Measurements from ENCODE around the gene SETD5. TPM values are rescaled to one million over a fixed set of nuclear protein-coding genes. Genes with fewer than 3 reads are reported as not detected.
A peak's percentile ranks its signal among the peaks of the same experiment; 100 is the strongest.

SETD5 gene
- 223 and 234 TPM in 2 replicates for total RNA-seq (2021; fragmentation: NEBNext Ultra II Directional; extraction: Animal tissue kit (Norgen Biotek cat#: 25700))
- 98.2 and 108 TPM in 2 replicates for polyA plus RNA-seq (2011; rRNA removed)
- polyA plus RNA-seq (2011; cell fraction: cytosol; rRNA removed) = 119 TPM
- polyA plus RNA-seq (2011; cell fraction: nucleus; rRNA removed) = 455 TPM
- 155 to 216 TPM (median 176 TPM) in 4 replicates for polyA plus RNA-seq (2012, experiment 1 of 2)
- 34.4 TPM for polyA plus RNA-seq (2012, experiment 2 of 2)
- polyA plus RNA-seq (2013, experiment 1 of 2) = 232 TPM
- polyA plus RNA-seq (2013, experiment 2 of 2) = 212 TPM
- polyA minus RNA-seq (2011; rRNA and poly(A)+ RNA removed) = 198 and 273 TPM in 2 replicates
- polyA minus RNA-seq (2011; cell fraction: cytosol; rRNA and poly(A)+ RNA removed) = 129 TPM
- 396 TPM for polyA minus RNA-seq (2011; cell fraction: nucleus; rRNA and poly(A)+ RNA removed)
- long read RNA-seq, experiment 1, partial matches to known transcripts = 7 of 30 reads
- long read RNA-seq, experiment 1, other reads (novel, unspliced or antisense) = 22 of 30 reads
- long read RNA-seq, experiment 2, partial matches to known transcripts = 0 of 6 reads
- long read RNA-seq, experiment 2, other reads (novel, unspliced or antisense) = 5 of 6 reads

- peak within 1 kb of the TSS; percentile 52 for H4K5ac ChIP-seq (ENCODE audit: insufficient read length, low read depth, low read length)
- peak within 1 kb of the TSS; percentile 98 for H2BK5ac ChIP-seq (ENCODE audit: low read depth, low read length)
- H4K91ac ChIP-seq (replicated peaks; ENCODE audit: insufficient read length, low read length) = peak within 1 kb of the TSS; percentile 84
- peak within 1 kb of the TSS; percentile 95 to 99 (median 98) for H3K4me3 ChIP-seq (ENCODE audit: extremely low read depth in 1 of 4, insufficient read depth in 2 of 4, low read depth in 3 of 4, low read length in 4 of 4)
- ChIA-PET CTCF (ENCODE audit: partially characterized antibody) (interaction anchor here (0.8 to 4.7 kb wide), 2 partner anchors 10 to 26 kb away, joined by 3 to 43 read pairs; no protein-coding TSS in a partner anchor), POLR2A (ENCODE audit: partially characterized antibody) (interaction anchor here (0.8 to 10.0 kb wide), 38 partner anchors 6 to 395 kb away, joined by 3 to 300 read pairs (median 6); partner anchors contain the start of genes ARPC4, BRPF1, MTMR14 and TADA3)
- H3K79me1 ChIP-seq (ENCODE audit: low read depth, low read length) = no peaks in the 10 kb centered on the region
- peak within 1 kb of the TSS; percentile 99 for H3K27ac ChIP-seq (ENCODE audit: low read depth, low read length)
- peaks cover 78 to 86% of the 10 kb centered on the region in 2 experiments for H3K79me2 ChIP-seq (ENCODE audit: control insufficient read depth in 1 of 2, insufficient read depth in 2 of 2, low read length in 2 of 2)
- peaks cover 16 to 25% of the 10 kb centered on the region in 2 experiments for H4K20me1 ChIP-seq (replicated peaks in 1 of 2; ENCODE audit: control insufficient read depth in 1 of 2, insufficient read depth in 2 of 2, low read length in 2 of 2)
- no peak within 1 kb of the TSS for H2BK120ac ChIP-seq (replicated peaks; ENCODE audit: low read depth, low read length)
- H2AFZ ChIP-seq (ENCODE audit: low read length) = no peak within 1 kb of the TSS
- H2BK20ac ChIP-seq (ENCODE audit: low read length) = no peak within 1 kb of the TSS
- peak within 1 kb of the TSS; percentile 99 for H3K4ac ChIP-seq (replicated peaks; ENCODE audit: insufficient read length, low read depth, low read length)
- H3K18ac ChIP-seq (ENCODE audit: extremely low read depth, low read length) = peak within 1 kb of the TSS; percentile 62
- H3K56ac ChIP-seq (replicated peaks; ENCODE audit: insufficient read length, low read depth, low read length) = peak within 1 kb of the TSS; percentile 87
- H3K27me3 ChIP-seq (replicated peaks in 1 of 4; ENCODE audit: control insufficient read depth in 3 of 4, extremely low read depth in 1 of 4, insufficient read depth in 3 of 4, low read length in 3 of 4) = no peaks in the 10 kb centered on the region
- FAIRE-seq = no peak
- no peaks in the 10 kb centered on the region for H3K9me3 ChIP-seq (ENCODE audit: insufficient read depth in 2 of 2, low read depth in 1 of 2, low read length in 1 of 2)
- H3K4me2 ChIP-seq (ENCODE audit: insufficient read depth in 1 of 2, low read depth in 2 of 2, low read length in 2 of 2) = peak within 1 kb of the TSS; percentile 81 to 89
- 3% methylated on average over 15 of the region's 63 CpGs; no CpG with 5 or more reads in 1 of the 2 experiments for WGBS, 2 experiments (ENCODE audit: extremely low coverage in 1 of 2, insufficient coverage in 1 of 2, insufficient read length in 1 of 2, insufficient replicate concordance in 2 of 2, low coverage in 1 of 2, low lambda C conversion rate in 2 of 2, missing lambda C conversion rate in 1 of 2)
- peaks cover 5 to 24% (median 12%) of the 10 kb centered on the region in 4 experiments; a peak in 6 of 7 replicates for H3K4me1 ChIP-seq (replicated peaks in 1 of 4; ENCODE audit: control insufficient read depth in 3 of 4, insufficient read depth in 4 of 4, low read length in 3 of 4)
- peak within 1 kb of the TSS; percentile 99 for H4K8ac ChIP-seq (ENCODE audit: extremely low read depth, insufficient read depth, low read length)
- H2BK12ac ChIP-seq (ENCODE audit: low read depth, low read length) = peak within 1 kb of the TSS; percentile 52
- H2BK15ac ChIP-seq (ENCODE audit: low read length) = no peak within 1 kb of the TSS; the same call in 1 of the 2 replicates
- DNase-seq (ENCODE audit: low read depth in 1 of 2, low spot score in 2 of 2) = peak; percentile 75 to 100
- peak within 1 kb of the TSS; percentile 16 for H3K14ac ChIP-seq (ENCODE audit: insufficient read length)
- H2AK5ac ChIP-seq (ENCODE audit: low read depth, low read length) = peak within 1 kb of the TSS; percentile 92
- H3K23me2 ChIP-seq (ENCODE audit: low read depth, low read length) = peaks cover 16% of the 10 kb centered on the region
- no peak within 1 kb of the TSS for H3K23ac ChIP-seq (ENCODE audit: insufficient read length)
- H3K9ac ChIP-seq (replicated peaks in 1 of 4; ENCODE audit: extremely low read depth in 1 of 4, low read depth in 3 of 4, low read length in 3 of 4) = peak within 1 kb of the TSS; percentile 98 to 100 (median 99)
- peaks cover 2 to 27% (median 15%) of the 10 kb centered on the region in 4 experiments; a peak in 6 of 8 replicates for H3K36me3 ChIP-seq (ENCODE audit: control insufficient read depth in 2 of 4, insufficient read depth in 4 of 4, low read length in 3 of 4)
- TF ChIP-seq SIN3A (conservative IDR thresholded peaks at IDR 0.05 in 1 of 2, IDR thresholded peaks at IDR 0.05 in 1 of 2; ENCODE audit: low read depth in 1 of 2, low read length in 2 of 2) (0 out of 4 replicates have a peak, but pooled peaks of 1 of the 2 experiments have one; percentile 1), SP4 (IDR thresholded peaks at IDR 0.05; ENCODE audit: low read length) (0 out of 2 replicates have a peak, but pooled peaks have one; percentile 74), CBX5 (IDR thresholded peaks at IDR 0.05; ENCODE audit: low read depth, low read length) (no peak), SIX5 (IDR thresholded peaks at IDR 0.05; ENCODE audit: low read depth, low read length) (no peak), KDM5A (IDR thresholded peaks at IDR 0.05; ENCODE audit: low read length) (no peak), POLR2A (IDR thresholded peaks at IDR 0.05; ENCODE audit: control extremely low read depth in 1 of 2, low read depth in 2 of 2, low read length in 2 of 2) (peak; percentile 91 to 98), HDAC2 (IDR thresholded peaks at IDR 0.05; ENCODE audit: borderline replicate concordance in 1 of 2, low read depth in 2 of 2, low read length in 2 of 2) (no peak), MAFK (IDR thresholded peaks at IDR 0.05; ENCODE audit: low read depth, low read length) (no peak), SAP30 (IDR thresholded peaks at IDR 0.05; ENCODE audit: insufficient read depth, insufficient replicate concordance, low read length) (no peak)
Measured at GRCh38 chr3:9397332-9397905, at the start of gene SETD5. Gene SETD5 (plus strand): TSS chr3:9397615. CDS start chr3:9428939, 31,324 bp downstream.

Data from H1 (cell line).